HL-60 (cell line): ENCODE results near the gene USP32.
"Not testable (repeated sequence)": the region's sequence is repeated elsewhere in the genome, so short reads cannot be mapped to it uniquely, and the experiment has no call there.

Experiments
- POLR2AphosphoS5 ChIP-seq: IDR thresholded peaks from 2 replicates; pipeline ENCODE4 v1.6.1; 2012; ENCODE audit warnings: low read depth
- REST ChIP-seq: IDR thresholded peaks from 2 replicates; pipeline ENCODE4 v1.6.1; 2012; ENCODE audit warnings: low read depth; ENCODE audit not compliant: insufficient replicate concordance
- SPI1 ChIP-seq: IDR thresholded peaks from 2 replicates; pipeline ENCODE4 v1.6.1; 2012; ENCODE audit warnings: low read depth, mild to moderate bottlenecking, borderline replicate concordance
- TF ChIP-seq, protein P1 (sequence below): IDR thresholded peaks from one replicate; pipeline ENCODE4 v1.5.1; 2011; ENCODE audit warnings: low read length, control low read depth, inconsistent platforms; ENCODE audit not compliant: insufficient read depth

DNA sequence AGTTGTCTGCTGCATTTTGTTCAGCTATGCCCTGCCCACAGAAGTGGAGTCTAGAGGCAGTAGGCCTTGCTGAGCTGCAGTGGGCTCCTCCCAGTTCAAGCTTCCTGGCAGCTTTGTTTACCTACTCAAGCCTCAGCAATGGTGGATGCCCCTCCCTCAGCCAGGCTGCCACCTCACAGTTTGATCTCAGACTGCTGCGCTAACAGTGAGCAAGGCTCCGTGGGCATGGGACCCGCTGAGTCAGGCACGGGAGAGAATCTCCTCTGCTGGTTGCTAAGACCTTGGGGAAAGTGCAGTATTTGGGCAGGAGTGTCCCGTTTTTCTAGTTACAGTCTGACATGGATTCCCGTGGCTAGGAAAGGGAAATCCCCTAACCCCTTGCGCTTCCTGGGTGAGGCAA, 49.4 kb downstream of the USP32 start:
- TF ChIP-seq, protein P1, sequence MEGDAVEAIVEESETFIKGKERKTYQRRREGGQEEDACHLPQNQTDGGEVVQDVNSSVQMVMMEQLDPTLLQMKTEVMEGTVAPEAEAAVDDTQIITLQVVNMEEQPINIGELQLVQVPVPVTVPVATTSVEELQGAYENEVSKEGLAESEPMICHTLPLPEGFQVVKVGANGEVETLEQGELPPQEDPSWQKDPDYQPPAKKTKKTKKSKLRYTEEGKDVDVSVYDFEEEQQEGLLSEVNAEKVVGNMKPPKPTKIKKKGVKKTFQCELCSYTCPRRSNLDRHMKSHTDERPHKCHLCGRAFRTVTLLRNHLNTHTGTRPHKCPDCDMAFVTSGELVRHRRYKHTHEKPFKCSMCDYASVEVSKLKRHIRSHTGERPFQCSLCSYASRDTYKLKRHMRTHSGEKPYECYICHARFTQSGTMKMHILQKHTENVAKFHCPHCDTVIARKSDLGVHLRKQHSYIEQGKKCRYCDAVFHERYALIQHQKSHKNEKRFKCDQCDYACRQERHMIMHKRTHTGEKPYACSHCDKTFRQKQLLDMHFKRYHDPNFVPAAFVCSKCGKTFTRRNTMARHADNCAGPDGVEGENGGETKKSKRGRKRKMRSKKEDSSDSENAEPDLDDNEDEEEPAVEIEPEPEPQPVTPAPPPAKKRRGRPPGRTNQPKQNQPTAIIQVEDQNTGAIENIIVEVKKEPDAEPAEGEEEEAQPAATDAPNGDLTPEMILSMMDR: not testable (repeated sequence)
- not testable (repeated sequence) for TF ChIP-seq SPI1, REST, POLR2AphosphoS5
